Mesothelial cell of epicardium (in vitro differentiated cells): ENCODE results near the gene TMEM187. TPM values are rescaled to one million over a fixed set of nuclear protein-coding genes. Genes with fewer than 3 reads are reported as not detected.

ENCODE experiments used
- DNase-seq, 2 experiments: peaks; one replicate each; pipeline ENCODE4 v3.0.0; 2021; ENCODE audit warnings: low spot score in 2 of 2; ENCODE audit not compliant: unreplicated experiment in 2 of 2
- H3K27ac Mint-ChIP-seq: 2 replicates; pipeline ENCODE4 v1.8.0; 2021; ENCODE audit warnings: mixed read lengths
- H3K27me3 Mint-ChIP-seq: 2 replicates; pipeline ENCODE4 v1.8.0; 2021; ENCODE audit warnings: low read depth, mixed read lengths
- H3K36me3 Mint-ChIP-seq: 2 replicates; pipeline ENCODE4 v1.8.0; 2021; ENCODE audit warnings: mixed read lengths
- H3K4me1 Mint-ChIP-seq: 2 replicates; pipeline ENCODE4 v1.8.0; 2021; ENCODE audit warnings: mixed read lengths
- H3K4me3 Mint-ChIP-seq: 2 replicates; pipeline ENCODE4 v1.8.0; 2021; ENCODE audit warnings: mild to moderate bottlenecking, moderate library complexity, mixed read lengths
- H3K9me3 Mint-ChIP-seq: 2 replicates; pipeline ENCODE4 v1.8.0; 2021; ENCODE audit warnings: mixed read lengths
- total RNA-seq: library from RNA; stranded (reverse); gene quantifications from 3 replicates; pipeline ENCODE4 v1.2.1, GENCODE V29; 2021
- TF ChIP-seq, protein P1 (sequence below): fragments of 200-600 bp; sonication (generic); IDR thresholded peaks from one replicate; pipeline ENCODE4 v1.5.0; 2021; ENCODE audit warnings: antibody characterized with exemption; ENCODE audit not compliant: unreplicated experiment

TMEM187 gene
- total RNA-seq, 1 donor from 2014 or later, result 15.0 TPM

DNA sequence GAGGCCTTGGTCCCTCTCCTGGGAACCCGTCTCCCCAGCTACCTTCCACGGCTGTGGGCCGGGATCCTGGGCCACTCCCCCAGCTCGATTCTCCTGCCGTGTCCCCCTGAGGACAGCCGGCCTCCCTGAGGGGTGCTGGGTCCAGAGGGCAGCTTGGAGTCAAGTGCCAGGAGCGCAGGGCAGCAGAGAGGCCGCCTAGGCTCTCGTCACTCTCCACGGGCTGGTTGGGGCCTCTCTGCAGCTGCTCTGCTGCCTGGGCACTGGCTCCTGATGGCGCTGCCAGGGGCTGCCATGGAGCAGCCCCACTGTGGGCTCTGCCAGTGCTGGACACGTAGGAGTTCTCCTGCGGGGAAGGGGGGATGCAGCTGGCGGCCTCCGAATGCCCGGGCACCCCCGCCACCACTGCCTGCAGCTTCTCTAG lies 40.5 kb downstream of the TMEM187 start:
- Mint-ChIP-seq H3K27me3 (no peaks in the 10 kb centered on the region), H3K4me1 (no peaks in the 10 kb centered on the region), H3K9me3 (no peaks in the 10 kb centered on the region), H3K36me3 (peaks cover 9% of the 10 kb centered on the region), H3K27ac (no peak overlapping the region), H3K4me3 (no peak overlapping the region)
- TF ChIP-seq, protein P1, sequence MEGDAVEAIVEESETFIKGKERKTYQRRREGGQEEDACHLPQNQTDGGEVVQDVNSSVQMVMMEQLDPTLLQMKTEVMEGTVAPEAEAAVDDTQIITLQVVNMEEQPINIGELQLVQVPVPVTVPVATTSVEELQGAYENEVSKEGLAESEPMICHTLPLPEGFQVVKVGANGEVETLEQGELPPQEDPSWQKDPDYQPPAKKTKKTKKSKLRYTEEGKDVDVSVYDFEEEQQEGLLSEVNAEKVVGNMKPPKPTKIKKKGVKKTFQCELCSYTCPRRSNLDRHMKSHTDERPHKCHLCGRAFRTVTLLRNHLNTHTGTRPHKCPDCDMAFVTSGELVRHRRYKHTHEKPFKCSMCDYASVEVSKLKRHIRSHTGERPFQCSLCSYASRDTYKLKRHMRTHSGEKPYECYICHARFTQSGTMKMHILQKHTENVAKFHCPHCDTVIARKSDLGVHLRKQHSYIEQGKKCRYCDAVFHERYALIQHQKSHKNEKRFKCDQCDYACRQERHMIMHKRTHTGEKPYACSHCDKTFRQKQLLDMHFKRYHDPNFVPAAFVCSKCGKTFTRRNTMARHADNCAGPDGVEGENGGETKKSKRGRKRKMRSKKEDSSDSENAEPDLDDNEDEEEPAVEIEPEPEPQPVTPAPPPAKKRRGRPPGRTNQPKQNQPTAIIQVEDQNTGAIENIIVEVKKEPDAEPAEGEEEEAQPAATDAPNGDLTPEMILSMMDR, result no peak
- no peak for DNase-seq

DNA sequence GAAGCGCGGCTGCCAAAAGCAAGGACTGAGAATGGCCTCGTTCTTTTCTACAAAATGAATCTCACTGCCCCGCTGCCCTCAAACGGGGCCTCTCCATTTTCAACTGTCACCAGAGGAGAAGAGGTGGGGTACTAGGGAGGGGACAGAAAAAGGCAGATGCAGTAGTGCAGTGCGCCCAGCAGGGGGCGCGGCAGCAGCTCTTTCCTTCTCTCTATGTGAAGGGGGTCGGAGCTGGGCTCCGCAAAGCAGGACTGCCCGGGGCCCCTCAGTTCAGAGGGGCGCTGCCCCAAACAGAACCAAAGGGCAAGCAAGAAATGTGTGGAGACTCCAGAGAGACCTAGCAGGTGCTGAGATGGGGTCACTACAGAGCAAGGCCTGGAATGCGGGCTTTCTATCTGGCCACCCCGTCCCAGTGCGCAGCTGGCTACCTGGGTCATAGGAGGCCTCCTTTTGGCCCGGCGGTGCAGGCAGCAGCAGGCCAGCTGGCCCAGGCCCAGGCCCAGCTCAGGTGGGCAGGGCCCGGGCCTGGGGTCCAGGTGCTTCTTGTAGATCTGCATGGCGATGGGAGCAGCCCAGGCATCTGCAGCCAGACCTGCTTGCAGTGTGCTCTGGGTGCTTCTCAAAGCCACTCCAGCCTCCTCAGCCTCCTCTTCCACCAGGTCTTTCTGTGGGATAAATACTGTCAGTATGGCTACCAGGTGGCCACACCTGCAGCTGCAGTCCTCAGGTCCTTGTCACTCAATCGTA lies 41.2 kb downstream of the TMEM187 start:
- no peaks in the 10 kb centered on the region for H3K27me3 Mint-ChIP-seq
- peak in 1 of 2 experiments; percentile 60 for DNase-seq
- no peaks in the 10 kb centered on the region for H3K9me3 Mint-ChIP-seq
- TF ChIP-seq, protein P1, result peak; percentile 90
- H3K4me1 Mint-ChIP-seq, result peaks cover 4% of the 10 kb centered on the region
- no peak overlapping the region for H3K27ac Mint-ChIP-seq
- H3K4me3 Mint-ChIP-seq, result no peak overlapping the region
- H3K36me3 Mint-ChIP-seq, result peaks cover 7% of the 10 kb centered on the region

DNA sequence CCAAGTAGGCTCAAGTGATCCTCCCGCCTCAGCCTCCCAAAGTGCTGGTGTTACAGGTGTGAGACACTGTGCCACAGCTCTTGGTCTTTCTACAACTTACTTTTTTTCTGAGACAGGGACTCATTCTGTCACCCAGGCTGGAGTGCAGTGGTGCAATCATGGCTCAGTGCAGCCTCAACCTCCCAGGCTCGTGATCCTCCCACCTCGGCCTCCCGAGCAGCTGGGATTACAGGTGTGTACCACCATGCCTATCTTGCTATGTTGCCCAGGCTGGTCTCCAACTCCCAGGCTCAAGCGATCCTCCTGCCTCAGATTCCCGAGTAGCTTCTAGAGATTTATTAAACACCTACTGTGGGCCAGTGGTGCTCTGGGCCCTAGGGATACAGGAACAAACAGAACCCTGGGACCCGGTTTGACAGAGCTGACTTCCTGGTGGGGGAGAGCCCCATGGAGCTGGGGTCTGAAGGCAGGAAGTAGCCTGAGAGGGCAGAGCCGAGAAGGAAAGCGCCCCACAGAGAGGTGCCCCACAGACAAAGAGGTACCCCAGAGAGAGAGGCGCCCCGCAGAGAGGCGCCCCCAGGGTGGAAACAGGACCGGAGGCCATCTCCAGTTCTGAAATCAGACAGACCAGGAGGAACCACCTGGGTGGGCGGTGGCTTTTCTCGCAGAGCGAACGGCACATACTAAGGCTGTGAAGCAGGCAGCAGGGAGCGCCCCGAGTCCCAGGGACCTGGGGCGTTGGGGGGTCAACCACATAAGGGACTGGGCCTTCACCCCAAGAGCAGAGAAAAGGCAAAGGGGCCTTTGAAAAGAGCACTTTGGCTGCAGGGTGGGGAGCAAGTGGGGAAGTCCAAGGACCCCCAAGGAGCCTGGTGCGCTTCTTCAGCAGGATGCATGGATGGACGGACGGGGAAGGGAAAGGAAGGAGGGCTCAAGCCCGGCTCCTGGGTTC lies 42.2 kb downstream of the TMEM187 start:
- no peak overlapping the region for H3K27ac Mint-ChIP-seq
- H3K4me1 Mint-ChIP-seq, result peaks cover 5% of the 10 kb centered on the region
- no peaks in the 10 kb centered on the region for H3K9me3 Mint-ChIP-seq
- TF ChIP-seq, protein P1, result no peak
- DNase-seq, result no peak
- H3K36me3 Mint-ChIP-seq, result peaks cover 8% of the 10 kb centered on the region
- H3K27me3 Mint-ChIP-seq, result no peaks in the 10 kb centered on the region
- H3K4me3 Mint-ChIP-seq, result no peak overlapping the region

DNA sequence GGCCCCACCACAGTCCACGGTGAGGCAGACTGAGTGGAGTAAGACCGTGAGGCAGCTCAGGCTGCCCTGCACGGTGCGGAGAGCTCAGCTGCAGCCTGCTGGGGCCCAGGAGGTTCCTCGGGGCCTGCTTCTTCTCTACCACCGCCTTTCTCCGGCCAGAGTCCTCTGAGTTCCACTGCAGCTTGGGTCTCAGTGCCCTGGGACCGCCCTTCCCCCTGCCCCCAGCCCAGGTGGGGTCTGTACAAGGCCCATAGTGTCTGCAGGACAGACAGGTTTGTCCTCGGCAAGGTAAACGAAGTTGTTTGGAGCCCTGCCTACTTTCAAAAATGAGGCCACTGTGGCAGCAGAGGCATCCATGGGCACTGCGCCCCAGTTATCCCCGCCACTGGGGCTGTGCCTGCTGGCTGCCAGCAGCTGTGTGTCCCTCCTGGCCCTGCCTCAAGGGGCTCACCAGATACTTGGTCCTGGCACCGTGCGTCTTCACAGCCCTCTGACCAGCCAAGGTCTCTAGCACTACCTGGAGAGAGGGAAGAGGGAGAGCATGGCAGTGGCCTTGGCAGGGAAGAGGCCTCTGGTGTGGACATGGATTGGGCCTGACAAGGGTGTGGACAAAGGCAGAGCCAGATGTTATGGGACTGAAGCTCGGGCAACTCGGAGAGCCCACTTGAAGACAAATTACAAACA lies 43.2 kb downstream of the TMEM187 start:
- no peak for DNase-seq
- no peak overlapping the region for H3K4me3 Mint-ChIP-seq
- H3K27me3 Mint-ChIP-seq, result no peaks in the 10 kb centered on the region
- H3K4me1 Mint-ChIP-seq, result peaks cover 10% of the 10 kb centered on the region
- peaks cover 8% of the 10 kb centered on the region for H3K36me3 Mint-ChIP-seq
- peak overlapping the region; percentile 11 for H3K27ac Mint-ChIP-seq
- H3K9me3 Mint-ChIP-seq, result no peaks in the 10 kb centered on the region
- TF ChIP-seq, protein P1, result no peak

DNA sequence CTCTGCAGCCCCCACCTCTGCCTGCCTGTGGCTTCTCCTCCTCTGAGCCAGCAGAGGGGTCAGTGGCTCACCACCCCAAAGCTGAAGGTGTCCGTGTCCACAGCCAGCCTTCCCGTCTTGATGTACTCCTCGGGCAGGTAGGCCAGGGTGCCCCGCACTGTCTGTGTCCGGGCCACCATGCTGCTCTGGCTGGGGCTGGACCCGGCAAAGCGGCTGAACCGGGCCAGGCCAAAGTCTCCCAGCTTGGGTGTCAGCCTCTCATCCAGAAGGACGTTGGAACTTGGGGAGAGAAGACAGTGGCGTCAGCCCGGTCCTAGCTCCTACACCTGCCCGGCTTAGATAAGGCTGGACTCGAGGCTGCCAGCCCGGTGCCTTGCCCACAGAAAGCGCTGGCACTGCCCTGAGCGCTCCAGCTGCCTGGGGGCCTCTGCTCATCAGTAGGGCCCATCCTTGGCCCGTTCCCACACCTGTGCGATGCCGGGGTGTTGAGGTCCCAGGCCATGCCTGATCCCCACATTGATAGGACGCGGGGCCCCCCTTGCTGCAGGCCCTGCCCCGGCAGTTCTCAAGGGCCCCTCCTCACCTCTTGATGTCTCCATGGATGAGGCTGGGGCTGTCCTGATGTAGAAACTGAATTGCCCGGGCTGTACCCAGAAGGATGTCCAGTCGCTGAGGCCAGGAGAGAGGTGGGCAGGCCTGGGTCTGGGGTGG lies 44.0 kb downstream of the TMEM187 start:
- H3K27me3 Mint-ChIP-seq, result no peaks in the 10 kb centered on the region
- TF ChIP-seq, protein P1, result no peak
- H3K4me3 Mint-ChIP-seq, result no peak overlapping the region
- H3K27ac Mint-ChIP-seq, result no peak overlapping the region
- DNase-seq, result no peak
- H3K4me1 Mint-ChIP-seq, result peaks cover 10% of the 10 kb centered on the region
- H3K9me3 Mint-ChIP-seq, result no peaks in the 10 kb centered on the region
- peaks cover 8% of the 10 kb centered on the region for H3K36me3 Mint-ChIP-seq
